Measurements from ENCODE around the gene ZFTA. TPM values are rescaled to one million over a fixed set of nuclear protein-coding genes. Genes with fewer than 3 reads are reported as not detected.

Gene ZFTA
- polyA plus RNA-seq, 2 donors: 2.6 to 3.3 TPM

GRCh38 chr11:63805844-63806415 lies 37.4 kb upstream of the ZFTA start:
- H3K4me3 ChIP-seq (ENCODE audit: low read depth in 1 of 2, low read length in 2 of 2): no peak overlapping the region
- H3K36me3 ChIP-seq (ENCODE audit: control insufficient read depth in 2 of 2, insufficient read depth in 2 of 2, low read length in 1 of 2): no peaks in the 10 kb centered on the region
- no peak overlapping the region for H3K27ac ChIP-seq (ENCODE audit: low read depth in 2 of 2, low read length in 1 of 2)
- H3K4me1 ChIP-seq (ENCODE audit: control insufficient read depth in 2 of 2, insufficient read depth in 2 of 2, low read length in 1 of 2): peaks cover 0 to 2% of the 10 kb centered on the region in 2 donors
- H3K27me3 ChIP-seq (ENCODE audit: control insufficient read depth in 1 of 2, insufficient read depth in 2 of 2, low read length in 2 of 2): no peaks in the 10 kb centered on the region
- no peaks in the 10 kb centered on the region for H3K9me3 ChIP-seq (ENCODE audit: control insufficient read depth in 2 of 2, insufficient read depth in 1 of 2, low read depth in 1 of 2, low read length in 1 of 2)
- 75 to 88% methylated on average over 9 of the region's 9 CpGs for WGBS, 2 donors

- H3K27ac ChIP-seq (ENCODE audit: low read depth in 2 of 2, low read length in 1 of 2): peak overlapping the region; percentile 95 to 98
- H3K4me3 ChIP-seq (ENCODE audit: low read depth in 1 of 2, low read length in 2 of 2): no peak overlapping the region
- no peaks in the 10 kb centered on the region for H3K9me3 ChIP-seq (ENCODE audit: control insufficient read depth in 2 of 2, insufficient read depth in 1 of 2, low read depth in 1 of 2, low read length in 1 of 2)
- no peaks in the 10 kb centered on the region for H3K36me3 ChIP-seq (ENCODE audit: control insufficient read depth in 2 of 2, insufficient read depth in 2 of 2, low read length in 1 of 2)
- H3K4me1 ChIP-seq (ENCODE audit: control insufficient read depth in 2 of 2, insufficient read depth in 2 of 2, low read length in 1 of 2): peaks cover 0 to 2% of the 10 kb centered on the region in 2 donors
- WGBS, 2 donors: 43 to 49% methylated on average over 6 of the region's 6 CpGs
- H3K27me3 ChIP-seq (ENCODE audit: control insufficient read depth in 1 of 2, insufficient read depth in 2 of 2, low read length in 2 of 2): no peaks in the 10 kb centered on the region
These were observed 35.7 kb upstream of the ZFTA start for GRCh38 chr11:63804259-63804658.

GRCh38 chr11:63802637-63803414 lies 34.3 kb upstream of the ZFTA start:
- Histone ChIP-seq H3K27me3 (ENCODE audit: control insufficient read depth in 1 of 2, insufficient read depth in 2 of 2, low read length in 2 of 2) (no peaks in the 10 kb centered on the region), H3K9me3 (ENCODE audit: control insufficient read depth in 2 of 2, insufficient read depth in 1 of 2, low read depth in 1 of 2, low read length in 1 of 2) (no peaks in the 10 kb centered on the region), H3K27ac (ENCODE audit: low read depth in 2 of 2, low read length in 1 of 2) (peak overlapping the region; percentile 95 to 98), H3K4me1 (ENCODE audit: control insufficient read depth in 2 of 2, insufficient read depth in 2 of 2, low read length in 1 of 2) (peaks cover 0 to 2% of the 10 kb centered on the region in 2 donors), H3K4me3 (ENCODE audit: low read depth in 1 of 2, low read length in 2 of 2) (no peak overlapping the region), H3K36me3 (ENCODE audit: control insufficient read depth in 2 of 2, insufficient read depth in 2 of 2, low read length in 1 of 2) (no peaks in the 10 kb centered on the region)
- WGBS, 2 donors: 59 to 69% methylated on average over 10 of the region's 10 CpGs

GRCh38 chr11:63800921-63801320 lies 32.3 kb upstream of the ZFTA start:
- Histone ChIP-seq H3K9me3 (ENCODE audit: control insufficient read depth in 2 of 2, insufficient read depth in 1 of 2, low read depth in 1 of 2, low read length in 1 of 2) (no peaks in the 10 kb centered on the region), H3K27ac (ENCODE audit: low read depth in 2 of 2, low read length in 1 of 2) (no peak overlapping the region)
- WGBS, 2 donors: 87 to 90% methylated on average over 5 of the region's 5 CpGs

GRCh38 chr11:63795066-63795465 lies 26.5 kb upstream of the ZFTA start:
- H3K4me1 ChIP-seq (ENCODE audit: control insufficient read depth in 2 of 2, insufficient read depth in 2 of 2, low read length in 1 of 2): no peaks in the 10 kb centered on the region
- peaks cover 0 to 3% of the 10 kb centered on the region in 2 donors for H3K9me3 ChIP-seq (ENCODE audit: control insufficient read depth in 2 of 2, insufficient read depth in 1 of 2, low read depth in 1 of 2, low read length in 1 of 2)
- no peaks in the 10 kb centered on the region for H3K27me3 ChIP-seq (ENCODE audit: control insufficient read depth in 1 of 2, insufficient read depth in 2 of 2, low read length in 2 of 2)
- WGBS, 2 donors: 81 to 85% methylated on average over 11 of the region's 11 CpGs
- no peak overlapping the region for H3K4me3 ChIP-seq (ENCODE audit: low read depth in 1 of 2, low read length in 2 of 2)
- no peak overlapping the region for H3K27ac ChIP-seq (ENCODE audit: low read depth in 2 of 2, low read length in 1 of 2)
- H3K36me3 ChIP-seq (ENCODE audit: control insufficient read depth in 2 of 2, insufficient read depth in 2 of 2, low read length in 1 of 2): no peaks in the 10 kb centered on the region

More at GRCh38 chr11:63800921-63801320, 32.3 kb upstream of the ZFTA start:
- H3K36me3 ChIP-seq (ENCODE audit: control insufficient read depth in 2 of 2, insufficient read depth in 2 of 2, low read length in 1 of 2): no peaks in the 10 kb centered on the region
- peaks cover 0 to 2% of the 10 kb centered on the region in 2 donors for H3K4me1 ChIP-seq (ENCODE audit: control insufficient read depth in 2 of 2, insufficient read depth in 2 of 2, low read length in 1 of 2)
- no peak overlapping the region for H3K4me3 ChIP-seq (ENCODE audit: low read depth in 1 of 2, low read length in 2 of 2)
- no peaks in the 10 kb centered on the region for H3K27me3 ChIP-seq (ENCODE audit: control insufficient read depth in 1 of 2, insufficient read depth in 2 of 2, low read length in 2 of 2)

GRCh38 chr11:63793161-63793560 lies 24.6 kb upstream of the ZFTA start:
- no peak overlapping the region for H3K4me3 ChIP-seq (ENCODE audit: low read depth in 1 of 2, low read length in 2 of 2)
- no peaks in the 10 kb centered on the region for H3K4me1 ChIP-seq (ENCODE audit: control insufficient read depth in 2 of 2, insufficient read depth in 2 of 2, low read length in 1 of 2)
- H3K27ac ChIP-seq (ENCODE audit: low read depth in 2 of 2, low read length in 1 of 2): no peak overlapping the region
- H3K27me3 ChIP-seq (ENCODE audit: control insufficient read depth in 1 of 2, insufficient read depth in 2 of 2, low read length in 2 of 2): no peaks in the 10 kb centered on the region
- peaks cover 0 to 3% of the 10 kb centered on the region in 2 donors for H3K9me3 ChIP-seq (ENCODE audit: control insufficient read depth in 2 of 2, insufficient read depth in 1 of 2, low read depth in 1 of 2, low read length in 1 of 2)
- no peaks in the 10 kb centered on the region for H3K36me3 ChIP-seq (ENCODE audit: control insufficient read depth in 2 of 2, insufficient read depth in 2 of 2, low read length in 1 of 2)

- Histone ChIP-seq H3K27me3 (ENCODE audit: control insufficient read depth in 1 of 2, insufficient read depth in 2 of 2, low read length in 2 of 2) (no peaks in the 10 kb centered on the region), H3K4me1 (ENCODE audit: control insufficient read depth in 2 of 2, insufficient read depth in 2 of 2, low read length in 1 of 2) (no peaks in the 10 kb centered on the region), H3K36me3 (ENCODE audit: control insufficient read depth in 2 of 2, insufficient read depth in 2 of 2, low read length in 1 of 2) (no peaks in the 10 kb centered on the region), H3K4me3 (ENCODE audit: low read depth in 1 of 2, low read length in 2 of 2) (no peak overlapping the region), H3K9me3 (ENCODE audit: control insufficient read depth in 2 of 2, insufficient read depth in 1 of 2, low read depth in 1 of 2, low read length in 1 of 2) (peaks cover 0 to 3% of the 10 kb centered on the region in 2 donors), H3K27ac (ENCODE audit: low read depth in 2 of 2, low read length in 1 of 2) (no peak overlapping the region)
- WGBS, 2 donors: 91 to 95% methylated on average over 6 of the region's 6 CpGs
These were observed 23.1 kb upstream of the ZFTA start for GRCh38 chr11:63791495-63792167.

- Histone ChIP-seq H3K4me3 (ENCODE audit: low read depth in 1 of 2, low read length in 2 of 2) (no peak overlapping the region), H3K27ac (ENCODE audit: low read depth in 2 of 2, low read length in 1 of 2) (no peak overlapping the region), H3K27me3 (ENCODE audit: control insufficient read depth in 1 of 2, insufficient read depth in 2 of 2, low read length in 2 of 2) (no peaks in the 10 kb centered on the region), H3K36me3 (ENCODE audit: control insufficient read depth in 2 of 2, insufficient read depth in 2 of 2, low read length in 1 of 2) (no peaks in the 10 kb centered on the region), H3K4me1 (ENCODE audit: control insufficient read depth in 2 of 2, insufficient read depth in 2 of 2, low read length in 1 of 2) (no peaks in the 10 kb centered on the region), H3K9me3 (ENCODE audit: control insufficient read depth in 2 of 2, insufficient read depth in 1 of 2, low read depth in 1 of 2, low read length in 1 of 2) (no peaks in the 10 kb centered on the region)
- WGBS, 2 donors: 81 to 86% methylated on average over 1 of the region's 1 CpG
These were observed 17.2 kb upstream of the ZFTA start for GRCh38 chr11:63785823-63786222.

- Histone ChIP-seq H3K36me3 (ENCODE audit: control insufficient read depth in 2 of 2, insufficient read depth in 2 of 2, low read length in 1 of 2) (no peaks in the 10 kb centered on the region), H3K27me3 (ENCODE audit: control insufficient read depth in 1 of 2, insufficient read depth in 2 of 2, low read length in 2 of 2) (no peaks in the 10 kb centered on the region), H3K9me3 (ENCODE audit: control insufficient read depth in 2 of 2, insufficient read depth in 1 of 2, low read depth in 1 of 2, low read length in 1 of 2) (no peaks in the 10 kb centered on the region), H3K27ac (ENCODE audit: low read depth in 2 of 2, low read length in 1 of 2) (no peak overlapping the region), H3K4me1 (ENCODE audit: control insufficient read depth in 2 of 2, insufficient read depth in 2 of 2, low read length in 1 of 2) (no peaks in the 10 kb centered on the region), H3K4me3 (ENCODE audit: low read depth in 1 of 2, low read length in 2 of 2) (no peak overlapping the region)
- 44 to 60% methylated on average over 5 to 7 of the region's 7 CpGs for WGBS, 2 donors
These were observed 15.5 kb upstream of the ZFTA start for GRCh38 chr11:63783925-63784592.

Measured in esophagus (tissue), 2 donors.